ENCODE results near the gene SYCE3.

Gene SYCE3

DNA sequence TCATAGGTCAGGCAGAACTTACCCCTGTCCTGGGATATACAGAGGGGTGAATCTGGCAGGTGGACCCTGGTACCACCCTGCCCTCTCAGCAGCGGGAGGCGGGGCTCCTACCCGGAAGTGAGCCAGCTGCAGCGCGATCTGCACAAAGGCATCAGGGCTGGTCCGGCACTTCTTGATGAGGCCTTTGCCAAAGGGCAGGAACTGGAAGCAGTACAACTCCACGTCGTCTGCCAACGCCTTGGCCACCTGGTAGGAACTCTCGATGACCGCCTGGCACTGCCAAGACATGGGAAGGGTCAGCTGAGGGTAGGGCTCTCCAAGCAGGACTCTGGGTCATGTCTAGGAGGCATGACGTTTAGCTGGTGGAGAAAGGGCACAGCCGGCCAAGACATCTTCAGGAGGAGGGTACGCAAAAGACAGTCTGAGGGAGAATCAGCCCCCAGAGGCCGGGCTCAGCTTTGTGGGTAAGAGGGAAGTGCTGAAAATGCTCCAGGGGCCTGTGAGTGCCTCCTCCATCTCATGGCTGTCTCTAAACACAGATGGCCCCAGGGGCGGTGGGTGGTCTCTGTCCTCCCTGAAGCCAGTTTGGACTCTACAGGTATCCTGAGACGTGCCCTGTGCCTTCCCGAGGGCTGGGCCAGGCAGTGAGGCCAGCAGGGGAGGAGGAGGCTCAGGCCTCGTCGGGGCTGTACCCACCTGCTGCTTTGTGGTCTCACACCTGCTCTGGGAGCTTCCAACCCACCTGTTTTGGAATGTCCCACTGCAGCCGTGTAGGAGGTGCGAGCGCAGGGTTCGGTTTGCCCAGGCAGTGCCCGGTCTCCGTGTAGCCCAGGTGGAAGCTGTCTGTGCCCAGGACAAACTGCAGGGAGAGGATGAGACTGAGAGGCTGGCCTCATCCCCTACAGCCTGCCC, 8.8 kb upstream of the SYCE3 start:
- no peak overlapping the region for H3K4me2 ChIP-seq (ENCODE audit: low read length)
- H3K79me2 ChIP-seq: no peaks in the 10 kb centered on the region
- peaks cover 12% of the 10 kb centered on the region for H3K4me1 ChIP-seq
- no peak overlapping the region for H2AFZ ChIP-seq
- no peaks in the 10 kb centered on the region for H3K27me3 ChIP-seq (ENCODE audit: control insufficient read depth, insufficient read depth, low read length)
- H3K9ac ChIP-seq: no peak overlapping the region
- TF ChIP-seq, protein P1, sequence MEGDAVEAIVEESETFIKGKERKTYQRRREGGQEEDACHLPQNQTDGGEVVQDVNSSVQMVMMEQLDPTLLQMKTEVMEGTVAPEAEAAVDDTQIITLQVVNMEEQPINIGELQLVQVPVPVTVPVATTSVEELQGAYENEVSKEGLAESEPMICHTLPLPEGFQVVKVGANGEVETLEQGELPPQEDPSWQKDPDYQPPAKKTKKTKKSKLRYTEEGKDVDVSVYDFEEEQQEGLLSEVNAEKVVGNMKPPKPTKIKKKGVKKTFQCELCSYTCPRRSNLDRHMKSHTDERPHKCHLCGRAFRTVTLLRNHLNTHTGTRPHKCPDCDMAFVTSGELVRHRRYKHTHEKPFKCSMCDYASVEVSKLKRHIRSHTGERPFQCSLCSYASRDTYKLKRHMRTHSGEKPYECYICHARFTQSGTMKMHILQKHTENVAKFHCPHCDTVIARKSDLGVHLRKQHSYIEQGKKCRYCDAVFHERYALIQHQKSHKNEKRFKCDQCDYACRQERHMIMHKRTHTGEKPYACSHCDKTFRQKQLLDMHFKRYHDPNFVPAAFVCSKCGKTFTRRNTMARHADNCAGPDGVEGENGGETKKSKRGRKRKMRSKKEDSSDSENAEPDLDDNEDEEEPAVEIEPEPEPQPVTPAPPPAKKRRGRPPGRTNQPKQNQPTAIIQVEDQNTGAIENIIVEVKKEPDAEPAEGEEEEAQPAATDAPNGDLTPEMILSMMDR (IDR thresholded peaks at IDR 0.05): no peak
- H3K27ac ChIP-seq: no peak overlapping the region
- H3K9me3 ChIP-seq (ENCODE audit: control insufficient read depth, low read length): no peaks in the 10 kb centered on the region
- H3K4me3 ChIP-seq (ENCODE audit: low read depth, low read length): no peak overlapping the region
- H3K36me3 ChIP-seq (ENCODE audit: control insufficient read depth, insufficient read depth, low read length): no peaks in the 10 kb centered on the region

GRCh38 chr22:50570861-50571260, 8.1 kb upstream of the SYCE3 start:
- Histone ChIP-seq H3K9ac (no peak overlapping the region), H3K9me3 (ENCODE audit: control insufficient read depth, low read length) (no peaks in the 10 kb centered on the region), H3K79me2 (no peaks in the 10 kb centered on the region), H3K36me3 (ENCODE audit: control insufficient read depth, insufficient read depth, low read length) (no peaks in the 10 kb centered on the region), H3K4me2 (ENCODE audit: low read length) (no peak overlapping the region), H2AFZ (no peak overlapping the region), H3K27ac (no peak overlapping the region), H3K4me1 (peaks cover 12% of the 10 kb centered on the region), H3K4me3 (ENCODE audit: low read depth, low read length) (no peak overlapping the region), H3K27me3 (ENCODE audit: control insufficient read depth, insufficient read depth, low read length) (no peaks in the 10 kb centered on the region)
- TF ChIP-seq, protein P1 (IDR thresholded peaks at IDR 0.05): no peak

GRCh38 chr22:50569896-50570535, 7.3 kb upstream of the SYCE3 start:
- no peaks in the 10 kb centered on the region for H3K27me3 ChIP-seq (ENCODE audit: control insufficient read depth, insufficient read depth, low read length)
- H3K9me3 ChIP-seq (ENCODE audit: control insufficient read depth, low read length): no peaks in the 10 kb centered on the region
- peaks cover 12% of the 10 kb centered on the region for H3K4me1 ChIP-seq
- no peak overlapping the region for H3K9ac ChIP-seq
- TF ChIP-seq, protein P1 (IDR thresholded peaks at IDR 0.05): no peak
- no peak overlapping the region for H3K4me3 ChIP-seq (ENCODE audit: low read depth, low read length)
- no peaks in the 10 kb centered on the region for H3K36me3 ChIP-seq (ENCODE audit: control insufficient read depth, insufficient read depth, low read length)
- H3K4me2 ChIP-seq (ENCODE audit: low read length): no peak overlapping the region
- H3K27ac ChIP-seq: no peak overlapping the region
- H3K79me2 ChIP-seq: no peaks in the 10 kb centered on the region
- no peak overlapping the region for H2AFZ ChIP-seq

- H3K4me1 ChIP-seq: peaks cover 12% of the 10 kb centered on the region
- H2AFZ ChIP-seq: no peak overlapping the region
- H3K4me3 ChIP-seq (ENCODE audit: low read depth, low read length): no peak overlapping the region
- no peaks in the 10 kb centered on the region for H3K27me3 ChIP-seq (ENCODE audit: control insufficient read depth, insufficient read depth, low read length)
- no peak overlapping the region for H3K27ac ChIP-seq
- H3K9ac ChIP-seq: no peak overlapping the region
- H3K36me3 ChIP-seq (ENCODE audit: control insufficient read depth, insufficient read depth, low read length): no peaks in the 10 kb centered on the region
- H3K79me2 ChIP-seq: no peaks in the 10 kb centered on the region
- H3K4me2 ChIP-seq (ENCODE audit: low read length): no peak overlapping the region
- TF ChIP-seq, protein P1 (IDR thresholded peaks at IDR 0.05): no peak
- H3K9me3 ChIP-seq (ENCODE audit: control insufficient read depth, low read length): no peaks in the 10 kb centered on the region
These were observed 6.3 kb upstream of the SYCE3 start for GRCh38 chr22:50569041-50569459.
